ENCODE measurements around the gene SSBP3.
"Not testable (repeated sequence)": the region's sequence is repeated elsewhere in the genome, so short reads cannot be mapped to it uniquely, and the experiment has no call there.

Gene SSBP3

GRCh38 chr1:54347261-54347954 lies 58.8 kb downstream of the SSBP3 start:
- DNase-seq, result no peak

GRCh38 chr1:54345548-54345947 lies 60.6 kb downstream of the SSBP3 start:
- DNase-seq, result not testable (repeated sequence)

- no peak for DNase-seq
Observed at GRCh38 chr1:54345116-54345515, 61.1 kb downstream of the SSBP3 start.

GRCh38 chr1:54342742-54343687 lies 63.2 kb downstream of the SSBP3 start:
- peak; percentile 86 for DNase-seq

- DNase-seq, result no peak
Observed at GRCh38 chr1:54342288-54342687, 63.9 kb downstream of the SSBP3 start.

- DNase-seq, result no peak
Observed at GRCh38 chr1:54341763-54342162, 64.4 kb downstream of the SSBP3 start.

GRCh38 chr1:54340878-54341277 lies 65.3 kb downstream of the SSBP3 start:
- no peak for DNase-seq

GRCh38 chr1:54340434-54340833 lies 65.8 kb downstream of the SSBP3 start:
- no peak for DNase-seq

GRCh38 chr1:54339126-54339525 lies 67.1 kb downstream of the SSBP3 start:
- DNase-seq, result no peak

- no peak for DNase-seq
Observed at GRCh38 chr1:54338464-54338863, 67.7 kb downstream of the SSBP3 start.

- DNase-seq, result no peak
Observed at GRCh38 chr1:54337928-54338327, 68.3 kb downstream of the SSBP3 start.

GRCh38 chr1:54337034-54337433 lies 69.2 kb downstream of the SSBP3 start:
- no peak for DNase-seq

GRCh38 chr1:54336116-54336515 lies 70.1 kb downstream of the SSBP3 start:
- no peak for DNase-seq

- DNase-seq, result no peak
Observed at GRCh38 chr1:54335755-54336108, 70.5 kb downstream of the SSBP3 start.

- DNase-seq, result no peak
Observed at GRCh38 chr1:54335011-54335754, 71.0 kb downstream of the SSBP3 start.

- DNase-seq, result no peak
Observed at GRCh38 chr1:54332781-54333585, 73.2 kb downstream of the SSBP3 start.

GRCh38 chr1:54331843-54332463 lies 74.2 kb downstream of the SSBP3 start:
- peak; percentile 25 for DNase-seq

GRCh38 chr1:54331091-54331772 lies 75.0 kb downstream of the SSBP3 start:
- no peak for DNase-seq

- no peak for DNase-seq
Observed at GRCh38 chr1:54329312-54330003, 76.7 kb downstream of the SSBP3 start.

GRCh38 chr1:54328066-54328636 lies 78.0 kb downstream of the SSBP3 start:
- DNase-seq, result no peak
